Ascending aorta (tissue), 2 donors: ENCODE measurements around the gene IGSF3. TPM values are rescaled to one million over a fixed set of nuclear protein-coding genes. Genes with fewer than 3 reads are reported as not detected.

ENCODE experiments used
- DNase-seq, 2 donors: peaks; one replicate each; pipeline ENCODE4 v3.0.0-alpha.2; 2019; ENCODE audit warnings: low spot score in 2 of 2
- H3K27ac ChIP-seq, 2 donors: fragments of 200-600 bp; sonication (generic); one replicate each; pipeline ENCODE4 v1.5.1; 2016 to 2017; ENCODE audit warnings: mild to moderate bottlenecking in 1 of 2
- H3K27me3 ChIP-seq: fragments of 200-600 bp; sonication (generic); one replicate; pipeline ENCODE4 v1.5.1; 2017
- H3K36me3 ChIP-seq, 2 donors: fragments of 200-600 bp; sonication (generic); one replicate each; pipeline ENCODE4 v1.5.1; 2016
- H3K4me1 ChIP-seq, 2 donors: fragments of 200-600 bp; sonication (generic); one replicate each; pipeline ENCODE4 v1.5.1; 2016 to 2017; ENCODE audit warnings: mild to moderate bottlenecking in 1 of 2
- H3K4me3 ChIP-seq, 2 donors: fragments of 200-600 bp; sonication (generic); one replicate each; pipeline ENCODE4 v1.5.1; 2016 to 2017; ENCODE audit warnings: mild to moderate bottlenecking in 1 of 2
- H3K9me3 ChIP-seq, 2 donors: fragments of 200-600 bp; sonication (generic); one replicate each; pipeline ENCODE4 v1.5.1; 2016
- intact Hi-C: fragments of 100-400 bp; cut with DNase I; formaldehyde crosslinking; loops from one replicate; pipeline ENCODE4 v1.15.1; 2023
- total RNA-seq: library from RNA; depleted of rRNA; stranded (reverse); fragments of >200 nt; gene quantifications from one replicate; pipeline ENCODE4 v1.1.0, GENCODE V29; 2016
- TF ChIP-seq, protein P1 (sequence below), 3 experiments: fragments of 200-600 bp in 2 of 3; fragments of 450-650 bp in 1 of 3; sonication (generic) in 2 of 3; IDR thresholded peaks; one replicate each; pipeline ENCODE4 v1.5.1; 2016 to 2019; ENCODE audit warnings: antibody characterized with exemption in 3 of 3, mild to moderate bottlenecking in 1 of 3, moderate library complexity in 1 of 3

Gene IGSF3
- total RNA-seq, 1 donor from 2014 or later = 0.64 TPM

DNA sequence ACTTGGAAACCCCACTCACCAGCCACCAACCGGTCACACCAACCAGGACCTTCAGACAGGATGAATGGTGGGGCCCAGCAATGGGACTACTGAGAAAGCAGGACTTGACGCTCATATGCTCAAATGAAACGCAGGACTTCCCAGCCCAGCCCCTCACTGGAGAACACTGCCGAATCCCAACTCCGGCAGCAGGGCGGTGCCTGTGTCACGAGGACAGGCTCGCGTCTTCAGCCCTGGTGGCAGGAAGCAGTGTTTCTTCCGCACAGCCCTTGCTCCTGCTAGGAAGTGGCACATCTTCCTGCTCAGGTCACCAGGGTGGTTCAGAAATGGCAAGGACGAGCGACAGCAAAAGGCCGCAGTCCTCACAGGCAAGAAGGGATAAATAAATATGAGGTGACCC, 135.6 kb downstream of the IGSF3 start:
- H3K27me3 ChIP-seq = no peaks in the 10 kb centered on the region
- H3K36me3 ChIP-seq = peaks cover 19 to 29% of the 10 kb centered on the region in 2 donors
- intact Hi-C loops = no loop called here
- DNase-seq = no peak
- TF ChIP-seq, protein P1, sequence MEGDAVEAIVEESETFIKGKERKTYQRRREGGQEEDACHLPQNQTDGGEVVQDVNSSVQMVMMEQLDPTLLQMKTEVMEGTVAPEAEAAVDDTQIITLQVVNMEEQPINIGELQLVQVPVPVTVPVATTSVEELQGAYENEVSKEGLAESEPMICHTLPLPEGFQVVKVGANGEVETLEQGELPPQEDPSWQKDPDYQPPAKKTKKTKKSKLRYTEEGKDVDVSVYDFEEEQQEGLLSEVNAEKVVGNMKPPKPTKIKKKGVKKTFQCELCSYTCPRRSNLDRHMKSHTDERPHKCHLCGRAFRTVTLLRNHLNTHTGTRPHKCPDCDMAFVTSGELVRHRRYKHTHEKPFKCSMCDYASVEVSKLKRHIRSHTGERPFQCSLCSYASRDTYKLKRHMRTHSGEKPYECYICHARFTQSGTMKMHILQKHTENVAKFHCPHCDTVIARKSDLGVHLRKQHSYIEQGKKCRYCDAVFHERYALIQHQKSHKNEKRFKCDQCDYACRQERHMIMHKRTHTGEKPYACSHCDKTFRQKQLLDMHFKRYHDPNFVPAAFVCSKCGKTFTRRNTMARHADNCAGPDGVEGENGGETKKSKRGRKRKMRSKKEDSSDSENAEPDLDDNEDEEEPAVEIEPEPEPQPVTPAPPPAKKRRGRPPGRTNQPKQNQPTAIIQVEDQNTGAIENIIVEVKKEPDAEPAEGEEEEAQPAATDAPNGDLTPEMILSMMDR (IDR thresholded peaks at IDR 0.05) = no peak
- no peak overlapping the region for H3K4me3 ChIP-seq
- no peaks in the 10 kb centered on the region for H3K4me1 ChIP-seq
- peaks cover 0 to 9% of the 10 kb centered on the region in 2 donors for H3K9me3 ChIP-seq
- no peak overlapping the region for H3K27ac ChIP-seq

DNA sequence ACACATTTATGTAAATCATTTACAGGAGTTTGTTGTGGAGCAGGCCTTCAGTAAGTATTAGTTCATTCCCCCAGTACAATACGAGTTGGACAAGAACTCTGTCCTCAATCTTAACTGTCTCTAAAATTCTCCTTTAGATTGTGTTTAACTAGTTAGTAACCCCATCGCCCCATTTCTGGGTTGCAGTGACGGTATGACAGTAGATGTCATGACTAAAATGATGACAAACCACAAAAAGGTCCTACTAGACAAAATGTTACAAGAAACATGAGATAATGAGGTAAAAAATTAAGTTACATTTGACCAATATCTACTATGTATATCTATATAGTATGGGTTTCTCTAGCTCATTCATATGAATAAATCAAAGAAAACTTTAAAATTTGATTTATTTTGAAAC, 137.9 kb downstream of the IGSF3 start:
- DNase-seq = no peak
- TF ChIP-seq, protein P1 (IDR thresholded peaks at IDR 0.05) = no peak
- Histone ChIP-seq H3K27ac (no peak overlapping the region), H3K4me3 (no peak overlapping the region), H3K4me1 (no peaks in the 10 kb centered on the region), H3K27me3 (no peaks in the 10 kb centered on the region), H3K36me3 (peaks cover 10 to 18% of the 10 kb centered on the region in 2 donors), H3K9me3 (peaks cover 0 to 9% of the 10 kb centered on the region in 2 donors)
- intact Hi-C loops = no loop called here

DNA sequence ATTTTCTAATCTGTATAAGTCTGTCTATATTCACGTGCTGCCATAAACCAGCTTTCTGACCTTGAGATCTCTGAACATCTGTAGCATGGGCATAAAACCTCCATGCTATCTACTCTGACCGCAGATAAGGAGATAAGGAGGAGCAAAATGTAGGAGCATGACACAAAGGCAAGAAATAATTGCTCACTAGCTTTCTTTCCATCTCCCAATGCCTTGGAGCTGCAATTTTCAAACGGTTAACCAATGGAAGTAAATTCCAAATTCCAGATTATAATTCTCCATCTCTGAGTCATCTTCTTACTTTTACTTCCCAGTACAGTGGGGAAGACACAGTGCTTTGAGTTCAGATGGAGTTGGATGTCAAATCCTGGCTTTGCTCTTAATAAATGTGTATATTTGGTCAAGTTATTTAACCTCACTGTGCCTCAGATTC, 138.3 kb downstream of the IGSF3 start:
- intact Hi-C loops = no loop called here
- no peaks in the 10 kb centered on the region for H3K27me3 ChIP-seq
- H3K27ac ChIP-seq = no peak overlapping the region

DNA sequence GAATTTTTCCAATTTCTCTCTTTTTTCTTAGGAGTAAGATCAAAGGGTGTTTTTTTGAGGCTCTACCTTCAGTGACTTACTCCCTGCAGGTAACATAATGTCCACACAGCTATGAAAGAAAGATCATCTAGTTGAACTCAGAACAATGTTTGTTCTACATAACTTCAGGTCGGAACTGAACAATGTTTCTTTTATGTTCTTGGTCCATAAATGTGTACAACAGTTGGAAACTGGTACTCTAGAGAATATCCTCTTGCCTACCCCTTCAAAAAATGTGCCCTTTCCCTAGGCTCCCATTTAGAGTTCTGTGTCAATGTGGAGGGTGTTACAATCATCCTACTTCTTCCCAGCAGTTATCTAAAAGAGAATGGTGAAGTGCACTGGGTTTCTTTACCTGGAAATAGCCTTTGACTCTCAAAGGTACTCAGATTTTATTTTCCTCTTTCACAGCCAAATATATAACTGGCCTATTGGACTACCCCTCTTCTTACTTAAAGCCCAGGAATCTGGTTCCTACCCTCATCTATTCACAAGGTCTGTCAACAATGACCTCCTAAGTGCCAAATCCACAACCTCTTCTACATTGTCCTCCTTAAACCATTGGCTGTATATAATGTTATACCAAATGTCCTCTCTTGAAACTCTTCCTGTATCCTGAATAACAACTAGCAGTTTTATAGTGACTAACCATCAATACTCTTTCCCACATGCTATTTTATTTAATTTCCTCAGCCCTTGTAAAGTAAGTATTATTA, 139.0 kb downstream of the IGSF3 start:
- TF ChIP-seq, protein P1 (IDR thresholded peaks at IDR 0.05) = no peak
- DNase-seq = no peak
- Histone ChIP-seq H3K27ac (no peak overlapping the region), H3K27me3 (no peaks in the 10 kb centered on the region), H3K4me1 (no peaks in the 10 kb centered on the region), H3K36me3 (peaks cover under 1 to 15% of the 10 kb centered on the region in 2 donors), H3K4me3 (no peak overlapping the region), H3K9me3 (peaks cover 0 to 9% of the 10 kb centered on the region in 2 donors)
- intact Hi-C loops = no loop called here

More for the DNA sequence above, 138.3 kb downstream of the IGSF3 start:
- DNase-seq = no peak
- Histone ChIP-seq H3K4me3 (no peak overlapping the region), H3K9me3 (peaks cover 0 to 9% of the 10 kb centered on the region in 2 donors), H3K36me3 (peaks cover 6 to 14% of the 10 kb centered on the region in 2 donors), H3K4me1 (no peaks in the 10 kb centered on the region)
- TF ChIP-seq, protein P1 (IDR thresholded peaks at IDR 0.05) = no peak

DNA sequence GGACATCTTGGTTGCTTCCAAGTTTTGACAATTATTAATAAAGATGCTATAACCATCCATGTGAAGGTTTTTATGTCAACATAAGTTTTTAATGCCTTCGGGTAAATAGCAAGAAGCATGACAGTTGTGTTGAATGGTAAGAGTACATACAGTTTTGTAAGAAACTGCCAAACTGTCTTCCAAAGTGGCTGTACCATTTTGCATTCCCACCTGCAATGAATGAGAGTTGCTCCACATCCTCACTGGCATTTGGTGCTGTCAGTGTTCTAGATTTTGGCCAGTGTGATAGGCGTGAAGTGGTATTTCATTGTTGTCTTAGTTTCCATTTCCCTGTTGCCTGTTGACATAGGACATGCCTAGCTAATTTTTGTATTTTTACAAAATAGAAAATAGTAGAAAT, 142.1 kb downstream of the IGSF3 start:
- peaks cover 0 to 9% of the 10 kb centered on the region in 2 donors for H3K9me3 ChIP-seq
- no peak overlapping the region for H3K27ac ChIP-seq
- H3K4me3 ChIP-seq = no peak overlapping the region
- intact Hi-C loops = no loop called here
- TF ChIP-seq, protein P1 (IDR thresholded peaks at IDR 0.05) = no peak
- H3K4me1 ChIP-seq = peaks cover 0 to 6% of the 10 kb centered on the region in 2 donors
- DNase-seq = no peak
- H3K27me3 ChIP-seq = no peaks in the 10 kb centered on the region
- H3K36me3 ChIP-seq = peaks cover 0 to 7% of the 10 kb centered on the region in 2 donors

Other genes with a start within 250 kb of the IGSF3 start
- 50.7 TPM for gene CD58, start 96.7 kb downstream of the IGSF3 start, total RNA-seq
- not detected for gene CD2, start 86.7 kb upstream of the IGSF3 start, total RNA-seq
- gene PTGFRN, start 242.2 kb upstream of the IGSF3 start, total RNA-seq = 11.2 TPM